GM12878 (cell line): ENCODE measurements around the gene CTSS. TPM values are rescaled to one million over a fixed set of nuclear protein-coding genes. Genes with fewer than 3 reads are reported as not detected.
A peak's percentile ranks its signal among the peaks of the same experiment; 100 is the strongest.

Source experiments
- ATAC-seq: fragments of 200-7000 bp; cut with Tn5 transposase; 3 replicates; pipeline ENCODE4 v1.9.1; 2020; ENCODE audit warnings: mild to moderate bottlenecking, moderate library complexity
- BruUV-seq: library from RNA; stranded (reverse); fragments of 400-500 nt; replicated peaks from 2 replicates; lab custom pipeline; 2021; lab: Mats Ljungman, UMichigan
- CTCF ChIA-PET: fragments of 300-600 bp; sonication (Branson Sonifier 250); formaldehyde crosslinking; extraction: SDS; loops from one replicate; lab custom pipeline; 2021; ENCODE audit warnings: inconsistent platforms; lab: Yijun Ruan, JAX
- POLR2A ChIA-PET: fragments of 350-600 bp; formaldehyde crosslinking; extraction: SDS; loops from one replicate; lab custom pipeline; 2021; ENCODE audit warnings: inconsistent platforms; lab: Charles Lee
- RAD21 ChIA-PET: fragments of 300-600 bp; sonication (Branson Sonifier 250); formaldehyde crosslinking; loops from one replicate; lab custom pipeline; 2023; ENCODE audit warnings: antibody characterized with exemption; ENCODE audit not compliant: unreplicated experiment; lab: Charles Lee
- SMC1A ChIA-PET: fragments of 300-600 bp; sonication (Branson Sonifier 250); formaldehyde crosslinking; loops from one replicate; lab custom pipeline; 2023; ENCODE audit not compliant: unreplicated experiment, uncharacterized antibody; lab: Charles Lee
- DNase-seq: peaks from one replicate; pipeline ENCODE4 v3.0.0-alpha.2; 2011; ENCODE audit warnings: low read depth, low spot score
- FAIRE-seq: peaks from 3 replicates; lab custom pipeline; 2011; peaks lifted over from hg19 to GRCh38; lab: Jason Lieb, UNC
- H2AFZ ChIP-seq: 2 replicates; pipeline ENCODE4 v1.6.0; 2011; ENCODE audit warnings: low read depth, low read length, control low read depth; ENCODE audit not compliant: control insufficient read depth
- H3K27ac ChIP-seq: 2 replicates; pipeline ENCODE4 v1.5.1; 2011; ENCODE audit warnings: control low read depth; ENCODE audit not compliant: control insufficient read depth, insufficient read depth
- H3K27me3 ChIP-seq, 2 experiments: replicated peaks in 1 of 2; 2 replicates each; pipeline versions ENCODE4 v1.6.0 to v1.6.1; 2011; ENCODE audit warnings: low read length in 1 of 2; ENCODE audit not compliant: control insufficient read depth in 2 of 2, insufficient read depth in 2 of 2
- H3K36me3 ChIP-seq, 2 experiments: 2 replicates each; pipeline ENCODE4 v1.5.1; 2011; ENCODE audit warnings: low read length in 1 of 2; ENCODE audit not compliant: control insufficient read depth in 2 of 2, insufficient read depth in 2 of 2
- H3K4me1 ChIP-seq: 2 replicates; pipeline ENCODE4 v1.6.1; 2011; ENCODE audit warnings: mild to moderate bottlenecking, low read length, moderate library complexity, mixed read lengths; ENCODE audit not compliant: control insufficient read depth, insufficient read depth
- H3K4me2 ChIP-seq: 2 replicates; pipeline ENCODE4 v1.6.0; 2011; ENCODE audit warnings: control low read depth; ENCODE audit not compliant: control insufficient read depth, insufficient read depth
- H3K4me3 ChIP-seq: fragments of 200-600 bp; sonication (generic); 2 replicates; pipeline ENCODE4 v1.5.1; 2016
- H3K79me2 ChIP-seq: 2 replicates; pipeline ENCODE4 v1.6.0; 2011; ENCODE audit warnings: low read length; ENCODE audit not compliant: control insufficient read depth, insufficient read depth
- H3K9ac ChIP-seq: 2 replicates; pipeline ENCODE4 v1.8.0; 2011; ENCODE audit warnings: low read length, control low read depth, mixed read lengths; ENCODE audit not compliant: control insufficient read depth, insufficient read depth
- H3K9me3 ChIP-seq: replicated peaks from 3 replicates; pipeline ENCODE4 v1.5.1; 2011; ENCODE audit warnings: mild to moderate bottlenecking, low read length; ENCODE audit not compliant: control insufficient read depth, insufficient read depth
- H4K20me1 ChIP-seq: 2 replicates; pipeline ENCODE4 v1.6.0; 2011; ENCODE audit not compliant: control insufficient read depth, insufficient read depth
- BCL3 ChIP-seq: IDR thresholded peaks from 2 replicates; pipeline ENCODE4 v1.6.1; 2011; ENCODE audit warnings: borderline replicate concordance, low read depth, mild to moderate bottlenecking, moderate library complexity, low read length; ENCODE audit not compliant: insufficient read depth, poor library complexity, severe bottlenecking
- CTCF ChIP-seq, 3 experiments: IDR thresholded peaks in 2 of 3; conservative IDR thresholded peaks in 1 of 3; 2 replicates each; pipeline ENCODE4 v1.5.1; 2011; ENCODE audit warnings: low read depth in 3 of 3, low read length in 3 of 3, mild to moderate bottlenecking in 3 of 3, control low read depth in 2 of 3, moderate library complexity in 2 of 3, inconsistent platforms in 1 of 3, mixed read lengths in 1 of 3; ENCODE audit not compliant: control insufficient read depth in 2 of 3, insufficient read depth in 1 of 3; ENCODE audit errors: extremely low read depth in 1 of 3
- CUX1 ChIP-seq: IDR thresholded peaks from 2 replicates; pipeline ENCODE4 v1.6.1; 2012; ENCODE audit warnings: improper control_type of control experiment, low read depth, low read length; ENCODE audit not compliant: insufficient replicate concordance
- EED ChIP-seq: sonication (generic); IDR thresholded peaks from 2 replicates; pipeline ENCODE4 v1.6.1; 2016; ENCODE audit warnings: antibody characterized with exemption, low read depth
- EP300 ChIP-seq, 2 experiments: fragments of 150-350 bp in 1 of 2; IDR thresholded peaks; 2 replicates each; pipeline ENCODE4 v1.6.1; 2011 to 2012; ENCODE audit warnings: low read depth in 2 of 2, low read length in 2 of 2, borderline replicate concordance in 1 of 2, improper control_type of control experiment in 1 of 2, inconsistent platforms in 1 of 2; ENCODE audit not compliant: control insufficient read depth in 1 of 2
- HDAC6 ChIP-seq: fragments of 200-600 bp; sonication (generic); IDR thresholded peaks from one replicate; pipeline ENCODE4 v1.8.0; 2017; ENCODE audit warnings: antibody characterized with exemption; ENCODE audit not compliant: unreplicated experiment
- IKZF1 ChIP-seq: fragments of 450-650 bp; conservative IDR thresholded peaks from 2 replicates; pipeline ENCODE4 v1.6.1; 2017; ENCODE audit warnings: antibody characterized with exemption, mild to moderate bottlenecking
- NR2C2 ChIP-seq: IDR thresholded peaks from 2 replicates; pipeline ENCODE4 v1.6.1; 2011; ENCODE audit warnings: borderline replicate concordance, low read depth; ENCODE audit not compliant: control insufficient read depth, insufficient read length
- PRDM15 ChIP-seq: fragments of 450-650 bp; formaldehyde crosslinking; IDR thresholded peaks from 2 replicates; pipeline ENCODE4 v1.4.0; 2020; ENCODE audit warnings: mild to moderate bottlenecking, moderate library complexity
- WGBS: methylation state at CpG from one replicate; pipeline ENCODE4 v1.1.6; 2016; ENCODE audit warnings: low lambda C conversion rate; ENCODE audit not compliant: insufficient replicate concordance, insufficient coverage; ENCODE audit errors: missing lambda C conversion rate; 5-methylcytosine and 5-hydroxymethylcytosine counted together
- in situ Hi-C: fragments of 300-500 bp; cut with MboI; formaldehyde crosslinking; loops from 9 replicates; pipeline ENCODE4 v1.14.3; 2018; ENCODE audit warnings: mixed read lengths
- intact Hi-C: fragments of 100-400 bp; cut with micrococcal nuclease; formaldehyde crosslinking; loops from one replicate; pipeline ENCODE4 v1.14.2; 2022; ENCODE audit not compliant: unreplicated experiment
- polyA plus RNA-seq, 11 experiments: library from polyadenylated mRNA; depleted of rRNA in 4 of 11; unstranded in 6 of 11; stranded (reverse) in 5 of 11; fragments of >200 nt; fragmentation: Nextera tagmentation in 4 of 11; fragmentation: Illumina TruSeq in 1 of 11; extraction: Ambion mirVana in 4 of 11; extraction: Trizol in 1 of 11; gene quantifications; 1 replicate in 1 of 11; 2 replicates in 10 of 11; pipeline versions ENCODE4 v1.2.1 to v1.2.3, GENCODE V29; 2011 to 2016; ENCODE audit warnings: inconsistent platforms in 2 of 11, missing spikeins in 2 of 11, low read depth in 1 of 11
- total RNA-seq, 4 experiments: library from RNA; depleted of rRNA in 3 of 4; stranded (reverse); fragments of >200 nt in 3 of 4; fragmentation: Illumina TruSeq in 1 of 4; extraction: Trizol in 1 of 4; gene quantifications; 2 replicates each; pipeline versions ENCODE4 v1.2.1 to v1.2.3, GENCODE V29; 2013 to 2021

The CTSS gene
- total and polyA plus RNA-seq, 10 of the 15 experiments (the other 5 are each of a cell fraction or from before 2014, with no cell fraction given), result 32.8 to 174 (median 60.9) TPM

GRCh38 chr1:150763018-150763417 is 2.6 kb downstream of the CTSS start:
- peaks cover 44% of the 10 kb centered on the region for H3K79me2 ChIP-seq
- no peak overlapping the region for H3K9ac ChIP-seq
- BruUV-seq, result no TSS peak
- H3K36me3 ChIP-seq, result peaks cover 0 to 7% of the 10 kb centered on the region in 2 experiments; a peak in 2 of 4 replicates
- no peak overlapping the region for H3K27ac ChIP-seq
- no peaks in the 10 kb centered on the region; the same call in 1 of the 2 replicates for H4K20me1 ChIP-seq
- intact Hi-C loops, result loop anchor here (5.0 to 10.0 kb wide), 5 partner anchors 49 to 212 kb away; partner anchors contain the start of genes ARNT, CERS2 and ENSA
- ChIA-PET SMC1A (interaction anchor here (0.9 to 2.1 kb wide), 5 partner anchors 10 to 159 kb away, joined by 3 to 8 read pairs (median 5); no protein-coding TSS in a partner anchor), CTCF (interaction anchor here (1.0 to 1.8 kb wide), 3 partner anchors 45 to 202 kb away, joined by 4 to 8 read pairs (median 5); partner anchors contain the start of gene CTSK), RAD21 (interaction anchor here (0.8 to 3.3 kb wide), 5 partner anchors 22 to 200 kb away, joined by 3 to 21 read pairs (median 5); no protein-coding TSS in a partner anchor), POLR2A (interaction anchor here (1.1 kb wide), 1 partner anchor 199 kb away, joined by 3 read pairs; no protein-coding TSS in a partner anchor)
- peak overlapping the region; percentile 66 for H3K4me2 ChIP-seq
- 56% methylated on average over 3 of the region's 3 CpGs for WGBS
- peaks cover 5% of the 10 kb centered on the region; the same call in 2 of the 3 replicates for H3K9me3 ChIP-seq
- no peak for DNase-seq
- H3K4me3 ChIP-seq, result peak overlapping the region; percentile 21
- no peaks in the 10 kb centered on the region for H3K27me3 ChIP-seq
- peaks cover 9% of the 10 kb centered on the region for H3K4me1 ChIP-seq
- ATAC-seq, result no peak
- no peak for FAIRE-seq
- in situ Hi-C loops, result no loop called here
- no peak overlapping the region for H2AFZ ChIP-seq
- TF ChIP-seq IKZF1 (no peak), PRDM15 (CRISPR knock-in tag) (no peak), EED (no peak), EP300 (IDR thresholded peaks at IDR 0.05; ENCODE audit: borderline replicate concordance in 1 of 2, control insufficient read depth in 1 of 2, low read depth in 2 of 2, low read length in 2 of 2) (no peak), CTCF (IDR thresholded peaks at IDR 0.05 in 2 of 3, conservative IDR thresholded peaks at IDR 0.05 in 1 of 3; ENCODE audit: control insufficient read depth in 2 of 3, extremely low read depth in 1 of 3, insufficient read depth in 1 of 3, low read depth in 3 of 3, low read length in 3 of 3) (no peak), CUX1 (no peak), NR2C2 (no peak), BCL3 (no peak), HDAC6 (no peak)
